ENCODE results near the gene KSR2. TPM values are rescaled to one million over a fixed set of nuclear protein-coding genes. Genes with fewer than 3 reads are reported as not detected.
"Not testable (repeated sequence)": the region's sequence is repeated elsewhere in the genome, so short reads cannot be mapped to it uniquely, and the experiment has no call there.

KSR2 gene
- total RNA-seq, 2 donors from 2014 or later = 0.66 to 1.0 TPM

DNA sequence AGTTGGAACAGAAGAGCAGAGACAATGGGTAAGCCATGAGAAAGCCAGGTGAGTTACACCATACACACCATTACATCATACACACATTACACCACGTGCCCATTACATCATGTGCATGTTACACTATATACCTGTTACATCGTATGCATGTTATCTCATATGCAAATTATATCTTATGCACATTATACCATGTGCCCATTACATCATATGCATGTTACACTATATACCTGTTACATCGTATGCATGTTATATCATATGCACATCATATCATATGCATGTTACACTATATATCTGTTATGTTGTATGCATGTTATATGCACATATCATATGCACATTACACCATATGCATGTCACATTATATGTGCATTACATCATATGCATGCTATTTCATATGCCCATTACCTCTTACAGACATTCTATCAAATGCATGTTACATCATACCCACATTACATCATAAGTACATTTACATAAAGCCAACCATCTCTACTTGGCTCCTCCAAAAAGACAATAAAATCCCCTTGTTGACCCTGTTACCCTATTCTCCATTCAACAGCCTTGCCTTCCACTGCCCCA is 207.2 kb downstream of the KSR2 start:
- TF ChIP-seq POLR2A (IDR thresholded peaks at IDR 0.05) = no peak
- TF ChIP-seq, protein P1, sequence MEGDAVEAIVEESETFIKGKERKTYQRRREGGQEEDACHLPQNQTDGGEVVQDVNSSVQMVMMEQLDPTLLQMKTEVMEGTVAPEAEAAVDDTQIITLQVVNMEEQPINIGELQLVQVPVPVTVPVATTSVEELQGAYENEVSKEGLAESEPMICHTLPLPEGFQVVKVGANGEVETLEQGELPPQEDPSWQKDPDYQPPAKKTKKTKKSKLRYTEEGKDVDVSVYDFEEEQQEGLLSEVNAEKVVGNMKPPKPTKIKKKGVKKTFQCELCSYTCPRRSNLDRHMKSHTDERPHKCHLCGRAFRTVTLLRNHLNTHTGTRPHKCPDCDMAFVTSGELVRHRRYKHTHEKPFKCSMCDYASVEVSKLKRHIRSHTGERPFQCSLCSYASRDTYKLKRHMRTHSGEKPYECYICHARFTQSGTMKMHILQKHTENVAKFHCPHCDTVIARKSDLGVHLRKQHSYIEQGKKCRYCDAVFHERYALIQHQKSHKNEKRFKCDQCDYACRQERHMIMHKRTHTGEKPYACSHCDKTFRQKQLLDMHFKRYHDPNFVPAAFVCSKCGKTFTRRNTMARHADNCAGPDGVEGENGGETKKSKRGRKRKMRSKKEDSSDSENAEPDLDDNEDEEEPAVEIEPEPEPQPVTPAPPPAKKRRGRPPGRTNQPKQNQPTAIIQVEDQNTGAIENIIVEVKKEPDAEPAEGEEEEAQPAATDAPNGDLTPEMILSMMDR (IDR thresholded peaks at IDR 0.05) = no peak
- H3K9me3 ChIP-seq = no peaks in the 10 kb centered on the region
- intact Hi-C loops (cut with DNase I) = no loop called here
- DNase-seq = no peak
- H3K27me3 ChIP-seq = no peaks in the 10 kb centered on the region
- 88 to 89% methylated on average over 3 of the region's 3 CpGs for WGBS, 2 donors
- H3K27ac ChIP-seq = no peak overlapping the region
- no peaks in the 10 kb centered on the region for H3K4me1 ChIP-seq
- H3K36me3 ChIP-seq (replicated peaks in 1 of 2; ENCODE audit: insufficient read depth in 1 of 2, low read depth in 2 of 2) = no peaks in the 10 kb centered on the region
- ATAC-seq = no peak
- no peak overlapping the region for H3K4me3 ChIP-seq

DNA sequence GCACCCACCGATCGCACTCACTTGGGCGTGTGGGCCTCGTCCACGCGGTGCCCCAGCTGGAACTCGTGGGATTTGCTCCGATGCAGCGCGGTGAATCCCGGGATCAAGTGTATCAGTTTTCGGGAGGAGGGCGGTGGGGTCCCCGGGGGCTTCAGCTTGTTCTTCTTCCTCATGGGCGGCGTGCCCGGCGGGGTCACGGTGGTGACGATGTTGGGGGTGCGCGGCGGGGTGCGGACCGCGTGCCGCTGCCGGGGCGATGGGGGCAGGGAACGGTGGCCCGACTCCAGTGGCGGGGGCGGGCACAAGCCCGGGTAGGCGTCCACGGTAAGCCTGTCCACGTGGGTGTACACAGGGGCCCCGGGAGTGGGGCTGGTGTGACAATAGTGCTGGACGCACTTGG is 207.8 kb downstream of the KSR2 start:
- no peaks in the 10 kb centered on the region for H3K27me3 ChIP-seq
- no peaks in the 10 kb centered on the region for H3K36me3 ChIP-seq (replicated peaks in 1 of 2; ENCODE audit: insufficient read depth in 1 of 2, low read depth in 2 of 2)
- ATAC-seq = no peak
- H3K9me3 ChIP-seq = no peaks in the 10 kb centered on the region
- no peaks in the 10 kb centered on the region for H3K4me1 ChIP-seq
- TF ChIP-seq POLR2A (IDR thresholded peaks at IDR 0.05) = no peak
- TF ChIP-seq, protein P1 (IDR thresholded peaks at IDR 0.05) = no peak
- WGBS, 2 donors = 91 to 97% methylated on average over 12 to 39 of the region's 39 CpGs
- no peak for DNase-seq
- intact Hi-C loops (cut with DNase I) = no loop called here
- no peak overlapping the region for H3K27ac ChIP-seq
- no peak overlapping the region for H3K4me3 ChIP-seq

DNA sequence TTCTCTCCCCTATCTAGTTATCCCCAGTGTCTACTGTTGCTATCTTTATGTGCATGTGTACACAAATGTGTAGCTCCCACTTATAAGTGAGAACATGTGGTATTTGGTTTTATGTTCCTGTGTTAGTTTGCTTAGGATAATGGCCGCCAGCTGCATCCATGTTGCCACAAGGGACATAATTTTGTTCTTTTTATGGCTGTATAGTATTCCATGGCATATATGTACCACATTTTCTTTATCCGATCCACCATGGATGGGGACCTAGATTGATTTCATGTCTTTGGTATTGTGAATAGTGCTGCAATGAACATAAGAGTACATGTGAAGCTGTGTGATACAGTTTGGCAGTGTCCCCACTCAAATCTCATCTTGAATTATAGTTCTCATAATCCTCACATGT is 218.1 kb downstream of the KSR2 start:
- Histone ChIP-seq H3K9me3 (no peaks in the 10 kb centered on the region), H3K4me3 (no peak overlapping the region), H3K4me1 (no peaks in the 10 kb centered on the region), H3K36me3 (replicated peaks in 1 of 2; ENCODE audit: insufficient read depth in 1 of 2, low read depth in 2 of 2) (no peaks in the 10 kb centered on the region), H3K27ac (no peak overlapping the region), H3K27me3 (no peaks in the 10 kb centered on the region)
- WGBS, 2 donors = 94 to 100% methylated on average over 2 of the region's 2 CpGs
- DNase-seq = no peak
- ATAC-seq = no peak
- intact Hi-C loops (cut with DNase I) = no loop called here
- TF ChIP-seq, protein P1 (IDR thresholded peaks at IDR 0.05) = no peak
- TF ChIP-seq POLR2A (IDR thresholded peaks at IDR 0.05) = no peak

DNA sequence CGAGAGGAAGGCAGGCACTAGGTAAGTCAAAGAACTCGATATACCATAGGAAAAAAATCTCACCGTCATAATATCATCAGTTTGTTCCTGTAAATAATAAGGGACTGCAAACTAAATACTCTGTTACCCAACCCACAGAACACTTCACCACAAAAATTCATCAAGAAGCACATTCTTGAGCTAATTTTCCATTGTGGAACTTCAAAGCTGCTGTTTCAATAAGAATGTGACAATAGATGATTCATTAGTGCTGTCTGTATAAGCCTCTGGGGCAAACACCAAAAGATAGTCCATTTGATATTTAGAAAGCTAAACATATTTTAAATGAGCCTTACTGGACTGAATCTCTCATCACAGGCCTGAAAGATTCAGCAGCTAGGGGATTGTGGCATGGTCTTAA is 219.4 kb downstream of the KSR2 start:
- TF ChIP-seq POLR2A (IDR thresholded peaks at IDR 0.05) = no peak
- TF ChIP-seq, protein P1 (IDR thresholded peaks at IDR 0.05) = no peak
- 84 to 90% methylated on average over 3 of the region's 3 CpGs for WGBS, 2 donors
- H3K27me3 ChIP-seq = no peaks in the 10 kb centered on the region
- DNase-seq (no peak), ATAC-seq (no peak)
- H3K9me3 ChIP-seq = no peaks in the 10 kb centered on the region
- H3K4me1 ChIP-seq = no peaks in the 10 kb centered on the region
- no peaks in the 10 kb centered on the region for H3K36me3 ChIP-seq (replicated peaks in 1 of 2; ENCODE audit: insufficient read depth in 1 of 2, low read depth in 2 of 2)
- no peak overlapping the region for H3K4me3 ChIP-seq
- intact Hi-C loops (cut with DNase I) = no loop called here
- H3K27ac ChIP-seq = no peak overlapping the region

DNA sequence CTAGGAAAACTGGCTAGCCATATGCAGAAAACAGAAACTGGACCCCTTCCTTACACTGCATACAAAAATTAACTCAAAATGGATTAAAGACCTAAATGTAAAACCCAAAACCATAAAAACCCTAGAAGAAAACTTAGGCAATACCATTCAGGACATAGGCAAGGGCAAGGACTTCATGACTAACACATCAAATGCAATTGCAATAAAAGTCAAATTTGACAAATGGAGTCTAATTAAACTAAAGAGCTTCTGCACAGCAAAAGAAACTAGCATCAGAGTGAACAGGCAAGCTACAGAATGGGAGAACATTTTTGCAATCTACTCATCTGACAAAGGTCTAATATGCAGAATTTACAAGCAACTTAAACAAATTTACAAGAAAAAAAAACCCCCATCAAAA is 222.4 kb downstream of the KSR2 start:
- DNase-seq; H3K9me3 ChIP-seq; H3K27ac ChIP-seq; H3K4me1 ChIP-seq; H3K36me3 ChIP-seq (replicated peaks in 1 of 2; ENCODE audit: insufficient read depth in 1 of 2, low read depth in 2 of 2); intact Hi-C loops (cut with DNase I); H3K4me3 ChIP-seq; ATAC-seq; H3K27me3 ChIP-seq: not testable (repeated sequence)
